Subcutaneous adipose tissue (tissue), 4 donors: Measurements from ENCODE around the gene ARHGAP10. TPM values are rescaled to one million over a fixed set of nuclear protein-coding genes. Genes with fewer than 3 reads are reported as not detected.

ENCODE experiments used
- total RNA-seq, 4 donors: library from RNA; depleted of rRNA; stranded (reverse); fragments of >200 nt; gene quantifications; one replicate each; pipeline ENCODE4 v1.1.0, GENCODE V29; 2016
- TF ChIP-seq, protein P1 (sequence below): fragments of 450-650 bp; IDR thresholded peaks from one replicate; pipeline ENCODE4 v1.5.1; 2016; ENCODE audit warnings: low read depth, mild to moderate bottlenecking, control low read depth, antibody characterized with exemption, moderate library complexity

Gene ARHGAP10
- total RNA-seq, 4 donors from 2014 or later: 77.1 to 129 (median 98.1) TPM

GRCh38 chr4:147772056-147772455 lies 40.2 kb downstream of the ARHGAP10 start:
- TF ChIP-seq, protein P1, sequence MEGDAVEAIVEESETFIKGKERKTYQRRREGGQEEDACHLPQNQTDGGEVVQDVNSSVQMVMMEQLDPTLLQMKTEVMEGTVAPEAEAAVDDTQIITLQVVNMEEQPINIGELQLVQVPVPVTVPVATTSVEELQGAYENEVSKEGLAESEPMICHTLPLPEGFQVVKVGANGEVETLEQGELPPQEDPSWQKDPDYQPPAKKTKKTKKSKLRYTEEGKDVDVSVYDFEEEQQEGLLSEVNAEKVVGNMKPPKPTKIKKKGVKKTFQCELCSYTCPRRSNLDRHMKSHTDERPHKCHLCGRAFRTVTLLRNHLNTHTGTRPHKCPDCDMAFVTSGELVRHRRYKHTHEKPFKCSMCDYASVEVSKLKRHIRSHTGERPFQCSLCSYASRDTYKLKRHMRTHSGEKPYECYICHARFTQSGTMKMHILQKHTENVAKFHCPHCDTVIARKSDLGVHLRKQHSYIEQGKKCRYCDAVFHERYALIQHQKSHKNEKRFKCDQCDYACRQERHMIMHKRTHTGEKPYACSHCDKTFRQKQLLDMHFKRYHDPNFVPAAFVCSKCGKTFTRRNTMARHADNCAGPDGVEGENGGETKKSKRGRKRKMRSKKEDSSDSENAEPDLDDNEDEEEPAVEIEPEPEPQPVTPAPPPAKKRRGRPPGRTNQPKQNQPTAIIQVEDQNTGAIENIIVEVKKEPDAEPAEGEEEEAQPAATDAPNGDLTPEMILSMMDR: no peak

- TF ChIP-seq, protein P1: no peak
These were observed 40.6 kb downstream of the ARHGAP10 start for GRCh38 chr4:147772459-147772969.

DNA sequence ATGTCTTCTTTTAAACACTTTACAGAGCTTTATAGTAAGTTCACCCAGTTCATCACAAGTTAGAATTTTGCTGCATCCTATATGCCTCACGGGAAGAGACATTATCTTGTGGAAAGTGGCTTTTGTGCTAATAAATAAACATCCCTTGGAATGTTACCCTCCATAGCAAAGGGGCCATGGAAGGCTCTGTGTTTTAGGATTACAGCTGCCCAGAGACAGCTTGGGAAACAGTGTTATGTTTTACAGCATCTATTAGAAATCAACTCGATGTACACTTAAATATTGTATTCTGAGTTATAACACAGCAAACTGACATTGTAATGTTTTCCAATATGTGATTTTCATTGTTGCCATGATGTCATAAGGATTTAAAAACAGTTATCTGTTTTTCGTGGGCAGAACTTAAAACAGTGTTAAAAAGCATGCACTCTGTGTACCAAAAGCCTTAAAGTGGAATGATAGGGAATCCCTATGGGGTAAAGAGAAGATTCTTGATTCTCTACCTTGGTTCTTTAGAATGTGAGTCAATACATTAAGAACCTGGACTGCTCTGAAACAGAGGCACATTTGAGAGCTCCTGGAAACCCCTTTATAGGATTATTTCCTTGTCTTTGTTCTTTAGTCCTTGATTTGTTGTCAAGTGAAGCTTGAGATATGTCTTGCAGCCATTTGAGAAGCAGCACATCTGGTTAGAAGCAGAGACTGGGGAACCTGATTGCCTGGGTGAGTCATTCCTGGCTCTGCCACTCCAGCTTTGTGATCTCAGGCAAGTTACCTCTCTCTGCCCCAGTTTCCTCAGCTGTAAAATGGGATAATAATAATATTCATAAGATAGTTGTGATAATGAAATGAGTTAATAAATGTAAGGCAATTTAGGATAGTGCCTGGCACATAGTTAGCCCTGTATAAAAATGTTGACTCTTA lies 41.6 kb downstream of the ARHGAP10 start:
- TF ChIP-seq, protein P1: no peak

- TF ChIP-seq, protein P1: no peak
These were observed 44.8 kb downstream of the ARHGAP10 start for GRCh38 chr4:147776716-147777115.

DNA sequence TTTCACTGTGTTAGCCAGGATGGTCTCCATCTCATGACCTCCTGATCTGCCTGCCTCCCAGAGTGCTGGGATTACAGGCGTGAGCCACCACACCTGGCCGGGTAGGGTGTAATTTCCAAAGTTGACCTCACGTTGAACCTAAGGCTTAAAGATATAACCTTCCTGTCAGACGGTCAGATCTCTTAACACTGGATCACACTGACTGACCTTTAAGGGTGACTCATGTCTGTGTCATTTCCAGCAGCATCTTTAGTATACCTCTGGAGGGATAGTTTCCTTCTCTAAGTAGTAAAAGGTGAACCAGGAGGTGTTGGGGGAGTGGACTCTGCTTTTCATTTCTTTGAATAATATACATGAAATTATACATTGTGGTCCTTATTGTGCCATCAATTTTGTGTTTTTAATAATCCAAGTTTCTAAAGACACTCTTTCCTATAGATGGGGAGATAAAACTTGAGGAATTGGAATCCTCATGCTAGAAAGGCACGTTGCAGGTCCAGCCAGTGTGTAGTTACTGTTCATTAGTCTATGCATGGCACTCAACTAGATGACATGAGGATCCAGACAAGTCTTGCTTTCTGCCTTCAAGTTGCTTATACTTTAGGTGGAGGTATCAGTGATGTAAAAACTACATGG lies 45.7 kb downstream of the ARHGAP10 start:
- TF ChIP-seq, protein P1: no peak

GRCh38 chr4:147778942-147779341 lies 47.1 kb downstream of the ARHGAP10 start:
- TF ChIP-seq, protein P1: no peak

DNA sequence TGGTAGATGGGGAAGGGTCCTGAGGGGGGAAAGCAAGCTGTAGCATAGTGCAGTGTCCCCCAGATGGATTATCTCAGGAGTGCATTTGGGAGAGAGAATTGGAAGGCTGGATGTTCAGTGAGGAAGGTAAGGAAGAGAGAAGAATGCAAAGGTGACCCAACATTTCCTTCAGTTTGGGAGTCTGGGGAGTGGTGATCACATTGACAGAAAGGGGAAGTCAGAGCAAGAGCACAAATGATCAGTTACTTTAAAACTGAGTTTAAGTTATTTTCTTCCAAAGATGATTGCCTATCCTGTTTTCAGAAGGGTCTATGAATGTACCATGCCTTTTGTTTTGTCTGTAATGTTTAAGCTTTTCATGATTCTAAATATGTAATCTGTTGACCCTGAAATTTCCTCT lies 47.6 kb downstream of the ARHGAP10 start:
- TF ChIP-seq, protein P1: no peak
